HG02943 (cell line): ENCODE results near the gene SOCS6.
A peak's percentile ranks its signal among the peaks of the same experiment; 100 is the strongest.

ENCODE experiments used
- ATAC-seq: cut with Tn5 transposase; IDR thresholded peaks from one replicate; pipeline ENCODE4 v1.9.1; 2021; ENCODE audit warnings: mild to moderate bottlenecking, low read depth, moderate library complexity; ENCODE audit not compliant: unreplicated experiment

The SOCS6 gene

GRCh38 chr18:70288171-70288850, 534 bp upstream of the SOCS6 start:
- peak; percentile 20 for ATAC-seq

- ATAC-seq = peak; percentile 45
These were observed 787 bp downstream of the SOCS6 start for GRCh38 chr18:70289351-70290312.

GRCh38 chr18:70290482-70291294, 1.8 kb downstream of the SOCS6 start:
- ATAC-seq = no peak

GRCh38 chr18:70291295-70291574, 2.4 kb downstream of the SOCS6 start:
- no peak for ATAC-seq

- no peak for ATAC-seq
These were observed 3.8 kb downstream of the SOCS6 start for GRCh38 chr18:70292628-70293027.

GRCh38 chr18:70293166-70293565, 4.3 kb downstream of the SOCS6 start:
- no peak for ATAC-seq

GRCh38 chr18:70294471-70295191, 5.8 kb downstream of the SOCS6 start:
- no peak for ATAC-seq

- ATAC-seq = no peak
These were observed 6.6 kb downstream of the SOCS6 start for GRCh38 chr18:70295192-70296188.

GRCh38 chr18:70296289-70296688, 7.4 kb downstream of the SOCS6 start:
- no peak for ATAC-seq

- ATAC-seq = no peak
These were observed 7.9 kb downstream of the SOCS6 start for GRCh38 chr18:70296781-70297180.

GRCh38 chr18:70299393-70299792, 10.5 kb downstream of the SOCS6 start:
- ATAC-seq = no peak

- no peak for ATAC-seq
These were observed 12.8 kb downstream of the SOCS6 start for GRCh38 chr18:70301667-70302066.

GRCh38 chr18:70308555-70309294, 19.9 kb downstream of the SOCS6 start:
- no peak for ATAC-seq

GRCh38 chr18:70310560-70311320, 21.9 kb downstream of the SOCS6 start:
- no peak for ATAC-seq

- no peak for ATAC-seq
These were observed 22.9 kb downstream of the SOCS6 start for GRCh38 chr18:70311726-70312125.

GRCh38 chr18:70313640-70314039, 24.8 kb downstream of the SOCS6 start:
- no peak for ATAC-seq

- ATAC-seq = no peak
These were observed 25.4 kb downstream of the SOCS6 start for GRCh38 chr18:70314151-70314782.
